ENCODE results near the gene MASP1.

The MASP1 gene

GRCh38 chr3:187291512-187292132 lies at the start of gene MASP1:
TSS of gene MASP1 (minus strand) at chr3:187291737. CDS start at chr3:187291632, 105 bp downstream.
- Histone ChIP-seq H3K27ac (ENCODE audit: low read length) (no peak within 1 kb of the TSS), H3K9me3 (ENCODE audit: control insufficient read depth, low read depth, low read length) (no peaks in the 10 kb centered on the region), H3K4me3 (ENCODE audit: low read length) (peak within 1 kb of the TSS; percentile 72), H3K9ac (ENCODE audit: low read length) (peak within 1 kb of the TSS; percentile 19), H3K4me1 (ENCODE audit: control insufficient read depth, low read depth, low read length) (peaks cover 16% of the 10 kb centered on the region), H3K36me3 (ENCODE audit: control insufficient read depth, low read depth, low read length) (no peaks in the 10 kb centered on the region), H3K27me3 (ENCODE audit: control insufficient read depth, insufficient read depth, low read length) (peaks cover 18% of the 10 kb centered on the region)

- no peaks in the 10 kb centered on the region for H3K27me3 ChIP-seq (ENCODE audit: control insufficient read depth, insufficient read depth, low read length)
Measured at GRCh38 chr3:187340578-187340977, 49.0 kb upstream of the MASP1 start.

GRCh38 chr3:187336322-187336721 lies 44.8 kb upstream of the MASP1 start:
- no peaks in the 10 kb centered on the region for H3K36me3 ChIP-seq (ENCODE audit: control insufficient read depth, low read depth, low read length)
- no peak overlapping the region for H3K9ac ChIP-seq (ENCODE audit: low read length)
- H3K4me3 ChIP-seq (ENCODE audit: low read length): no peak overlapping the region
- H3K27me3 ChIP-seq (ENCODE audit: control insufficient read depth, insufficient read depth, low read length): no peaks in the 10 kb centered on the region
- no peaks in the 10 kb centered on the region for H3K9me3 ChIP-seq (ENCODE audit: control insufficient read depth, low read depth, low read length)
- no peak overlapping the region for H3K27ac ChIP-seq (ENCODE audit: low read length)
- H3K4me1 ChIP-seq (ENCODE audit: control insufficient read depth, low read depth, low read length): no peaks in the 10 kb centered on the region

More at GRCh38 chr3:187340578-187340977, 49.0 kb upstream of the MASP1 start:
- no peak overlapping the region for H3K27ac ChIP-seq (ENCODE audit: low read length)
- no peak overlapping the region for H3K9ac ChIP-seq (ENCODE audit: low read length)
- H3K4me3 ChIP-seq (ENCODE audit: low read length): no peak overlapping the region
- no peaks in the 10 kb centered on the region for H3K9me3 ChIP-seq (ENCODE audit: control insufficient read depth, low read depth, low read length)
- no peaks in the 10 kb centered on the region for H3K36me3 ChIP-seq (ENCODE audit: control insufficient read depth, low read depth, low read length)
- H3K4me1 ChIP-seq (ENCODE audit: control insufficient read depth, low read depth, low read length): no peaks in the 10 kb centered on the region

DNA sequence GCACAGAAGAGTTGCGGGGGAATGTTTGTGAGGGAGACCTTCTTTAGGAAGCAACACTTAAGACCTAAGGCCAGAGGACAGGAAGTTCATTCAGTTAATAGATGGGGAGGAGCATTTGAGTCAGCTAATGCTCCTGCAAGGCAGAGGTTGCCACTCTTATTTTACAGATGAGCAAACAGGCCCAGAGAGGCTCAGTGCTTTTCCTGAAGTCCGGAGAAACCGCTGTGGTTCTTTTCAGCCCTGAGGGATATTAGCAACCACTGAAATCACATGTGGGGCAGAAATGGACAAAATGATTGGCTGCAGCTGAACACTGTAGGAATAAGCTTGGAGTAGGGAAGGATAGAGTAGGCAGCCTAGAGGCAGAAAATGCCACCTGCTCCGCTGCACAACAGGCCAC lies 43.4 kb upstream of the MASP1 start:
- Histone ChIP-seq H3K9me3 (ENCODE audit: control insufficient read depth, low read depth, low read length) (no peaks in the 10 kb centered on the region), H3K4me3 (ENCODE audit: low read length) (no peak overlapping the region), H3K36me3 (ENCODE audit: control insufficient read depth, low read depth, low read length) (no peaks in the 10 kb centered on the region), H3K27ac (ENCODE audit: low read length) (no peak overlapping the region), H3K4me1 (ENCODE audit: control insufficient read depth, low read depth, low read length) (no peaks in the 10 kb centered on the region), H3K27me3 (ENCODE audit: control insufficient read depth, insufficient read depth, low read length) (no peaks in the 10 kb centered on the region), H3K9ac (ENCODE audit: low read length) (no peak overlapping the region)

GRCh38 chr3:187328691-187329090 lies 37.2 kb upstream of the MASP1 start:
- H3K9me3 ChIP-seq (ENCODE audit: control insufficient read depth, low read depth, low read length): no peaks in the 10 kb centered on the region
- no peaks in the 10 kb centered on the region for H3K36me3 ChIP-seq (ENCODE audit: control insufficient read depth, low read depth, low read length)
- no peak overlapping the region for H3K9ac ChIP-seq (ENCODE audit: low read length)
- H3K27ac ChIP-seq (ENCODE audit: low read length): no peak overlapping the region
- no peaks in the 10 kb centered on the region for H3K4me1 ChIP-seq (ENCODE audit: control insufficient read depth, low read depth, low read length)
- no peaks in the 10 kb centered on the region for H3K27me3 ChIP-seq (ENCODE audit: control insufficient read depth, insufficient read depth, low read length)
- no peak overlapping the region for H3K4me3 ChIP-seq (ENCODE audit: low read length)

- Histone ChIP-seq H3K9ac (ENCODE audit: low read length) (no peak overlapping the region), H3K4me1 (ENCODE audit: control insufficient read depth, low read depth, low read length) (no peaks in the 10 kb centered on the region), H3K27me3 (ENCODE audit: control insufficient read depth, insufficient read depth, low read length) (no peaks in the 10 kb centered on the region), H3K27ac (ENCODE audit: low read length) (no peak overlapping the region), H3K4me3 (ENCODE audit: low read length) (no peak overlapping the region), H3K9me3 (ENCODE audit: control insufficient read depth, low read depth, low read length) (no peaks in the 10 kb centered on the region), H3K36me3 (ENCODE audit: control insufficient read depth, low read depth, low read length) (no peaks in the 10 kb centered on the region)
Measured at GRCh38 chr3:187327845-187328244, 36.3 kb upstream of the MASP1 start.

GRCh38 chr3:187325632-187326031 lies 34.1 kb upstream of the MASP1 start:
- Histone ChIP-seq H3K9ac (ENCODE audit: low read length) (no peak overlapping the region), H3K9me3 (ENCODE audit: control insufficient read depth, low read depth, low read length) (no peaks in the 10 kb centered on the region), H3K36me3 (ENCODE audit: control insufficient read depth, low read depth, low read length) (no peaks in the 10 kb centered on the region), H3K27ac (ENCODE audit: low read length) (no peak overlapping the region), H3K4me1 (ENCODE audit: control insufficient read depth, low read depth, low read length) (no peaks in the 10 kb centered on the region), H3K27me3 (ENCODE audit: control insufficient read depth, insufficient read depth, low read length) (no peaks in the 10 kb centered on the region), H3K4me3 (ENCODE audit: low read length) (no peak overlapping the region)

DNA sequence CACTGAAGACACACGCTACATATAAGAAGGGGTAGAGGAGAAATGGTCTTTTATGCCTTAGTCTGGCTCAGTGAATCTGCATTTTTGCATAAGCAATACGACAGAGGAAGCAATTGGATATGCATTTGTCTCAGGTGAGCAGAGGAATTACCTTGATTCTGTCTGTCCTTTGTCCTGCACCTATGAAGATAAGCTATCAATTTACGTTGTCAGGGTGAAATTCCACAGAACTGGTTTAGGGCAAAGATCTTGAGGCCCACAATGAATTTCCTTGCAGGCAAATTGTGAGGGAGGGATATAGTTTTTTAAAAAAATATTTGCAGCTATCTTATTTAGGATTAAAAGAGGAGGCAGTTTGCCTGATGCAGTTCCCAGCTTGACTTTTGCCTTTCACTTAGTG lies 31.6 kb upstream of the MASP1 start:
- no peak overlapping the region for H3K27ac ChIP-seq (ENCODE audit: low read length)
- H3K4me3 ChIP-seq (ENCODE audit: low read length): no peak overlapping the region
- H3K9ac ChIP-seq (ENCODE audit: low read length): no peak overlapping the region
- no peaks in the 10 kb centered on the region for H3K9me3 ChIP-seq (ENCODE audit: control insufficient read depth, low read depth, low read length)
- H3K4me1 ChIP-seq (ENCODE audit: control insufficient read depth, low read depth, low read length): peaks cover 8% of the 10 kb centered on the region
- H3K36me3 ChIP-seq (ENCODE audit: control insufficient read depth, low read depth, low read length): no peaks in the 10 kb centered on the region
- H3K27me3 ChIP-seq (ENCODE audit: control insufficient read depth, insufficient read depth, low read length): no peaks in the 10 kb centered on the region

DNA sequence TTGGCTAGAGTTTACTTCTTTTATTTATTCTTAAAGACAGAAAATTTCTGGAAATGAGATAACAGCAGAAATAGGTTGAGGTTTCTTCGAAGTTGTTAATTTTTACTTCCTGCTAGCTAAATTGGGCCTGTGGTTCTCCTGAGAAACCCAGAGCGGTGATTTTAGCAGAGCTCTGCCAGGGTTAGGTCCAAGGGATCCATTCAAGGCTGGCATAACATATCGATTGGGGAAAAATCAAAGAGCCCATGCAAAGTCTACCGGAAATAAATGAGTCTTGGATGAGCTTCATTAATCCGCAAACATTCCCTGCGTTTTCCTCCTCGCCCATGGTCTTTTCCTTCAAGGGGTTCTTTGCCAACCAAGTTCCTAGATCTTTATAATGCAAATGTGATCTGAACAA lies 30.8 kb upstream of the MASP1 start:
- no peaks in the 10 kb centered on the region for H3K9me3 ChIP-seq (ENCODE audit: control insufficient read depth, low read depth, low read length)
- no peak overlapping the region for H3K4me3 ChIP-seq (ENCODE audit: low read length)
- peaks cover 8% of the 10 kb centered on the region for H3K4me1 ChIP-seq (ENCODE audit: control insufficient read depth, low read depth, low read length)
- no peaks in the 10 kb centered on the region for H3K27me3 ChIP-seq (ENCODE audit: control insufficient read depth, insufficient read depth, low read length)
- no peak overlapping the region for H3K27ac ChIP-seq (ENCODE audit: low read length)
- no peaks in the 10 kb centered on the region for H3K36me3 ChIP-seq (ENCODE audit: control insufficient read depth, low read depth, low read length)
- no peak overlapping the region for H3K9ac ChIP-seq (ENCODE audit: low read length)

DNA sequence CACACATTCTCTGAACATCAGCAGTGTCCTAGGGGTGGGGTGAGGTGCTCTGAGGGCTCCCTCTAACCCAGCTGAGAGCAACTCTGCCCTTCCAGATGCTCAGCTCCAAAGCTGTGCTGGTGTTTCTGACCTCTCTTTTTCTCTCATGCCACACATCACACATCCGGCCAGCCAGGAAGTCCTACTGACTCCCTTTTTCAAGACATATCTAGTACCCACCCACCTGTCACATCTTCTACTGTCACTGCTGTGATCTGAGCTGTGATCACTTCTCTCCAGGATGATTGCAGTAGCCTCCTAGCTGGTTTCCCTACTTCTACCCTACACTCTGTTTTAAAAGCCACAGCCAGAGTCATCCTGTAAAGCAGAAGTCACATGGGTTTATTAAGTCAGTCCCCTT lies 30.2 kb upstream of the MASP1 start:
- no peak overlapping the region for H3K4me3 ChIP-seq (ENCODE audit: low read length)
- no peaks in the 10 kb centered on the region for H3K36me3 ChIP-seq (ENCODE audit: control insufficient read depth, low read depth, low read length)
- H3K4me1 ChIP-seq (ENCODE audit: control insufficient read depth, low read depth, low read length): peaks cover 8% of the 10 kb centered on the region
- H3K27me3 ChIP-seq (ENCODE audit: control insufficient read depth, insufficient read depth, low read length): no peaks in the 10 kb centered on the region
- no peak overlapping the region for H3K27ac ChIP-seq (ENCODE audit: low read length)
- no peaks in the 10 kb centered on the region for H3K9me3 ChIP-seq (ENCODE audit: control insufficient read depth, low read depth, low read length)
- H3K9ac ChIP-seq (ENCODE audit: low read length): no peak overlapping the region

GRCh38 chr3:187319699-187320302 lies 28.3 kb upstream of the MASP1 start:
- no peak overlapping the region for H3K27ac ChIP-seq (ENCODE audit: low read length)
- H3K9ac ChIP-seq (ENCODE audit: low read length): no peak overlapping the region
- H3K4me3 ChIP-seq (ENCODE audit: low read length): no peak overlapping the region

More at GRCh38 chr3:187319699-187320302, 28.3 kb upstream of the MASP1 start:
- Histone ChIP-seq H3K27me3 (ENCODE audit: control insufficient read depth, insufficient read depth, low read length) (no peaks in the 10 kb centered on the region), H3K9me3 (ENCODE audit: control insufficient read depth, low read depth, low read length) (no peaks in the 10 kb centered on the region), H3K36me3 (ENCODE audit: control insufficient read depth, low read depth, low read length) (no peaks in the 10 kb centered on the region), H3K4me1 (ENCODE audit: control insufficient read depth, low read depth, low read length) (peaks cover 8% of the 10 kb centered on the region)
